ENCODE results near the gene PARP8. TPM values are rescaled to one million over a fixed set of nuclear protein-coding genes. Genes with fewer than 3 reads are reported as not detected.
"Not testable (repeated sequence)": the region's sequence is repeated elsewhere in the genome, so short reads cannot be mapped to it uniquely, and the experiment has no call there.

Gene PARP8
- total RNA-seq, 1 donor from 2014 or later: 13.6 TPM

- no peaks in the 10 kb centered on the region for H3K9me3 Mint-ChIP-seq (ENCODE audit: unreplicated experiment)
- no peaks in the 10 kb centered on the region for H3K36me3 Mint-ChIP-seq (ENCODE audit: low read depth, unreplicated experiment)
Observed at GRCh38 chr5:50799596-50799995, 133.2 kb downstream of the PARP8 start.

GRCh38 chr5:50800410-50800809, 134.0 kb downstream of the PARP8 start:
- Mint-ChIP-seq H3K27ac (ENCODE audit: unreplicated experiment) (no peak overlapping the region), H3K9me3 (ENCODE audit: unreplicated experiment) (no peaks in the 10 kb centered on the region), H3K4me3 (ENCODE audit: unreplicated experiment) (no peak overlapping the region), H3K4me1 (ENCODE audit: unreplicated experiment) (no peaks in the 10 kb centered on the region), H3K27me3 (ENCODE audit: unreplicated experiment) (no peaks in the 10 kb centered on the region), H3K36me3 (ENCODE audit: low read depth, unreplicated experiment) (no peaks in the 10 kb centered on the region)
- TF ChIP-seq CTCF (IDR thresholded peaks at IDR 0.05; ENCODE audit: unreplicated experiment): no peak
- DNase-seq (ENCODE audit: low spot score): no peak

More at GRCh38 chr5:50799596-50799995, 133.2 kb downstream of the PARP8 start:
- Mint-ChIP-seq H3K4me1 (ENCODE audit: unreplicated experiment) (no peaks in the 10 kb centered on the region), H3K27ac (ENCODE audit: unreplicated experiment) (no peak overlapping the region), H3K27me3 (ENCODE audit: unreplicated experiment) (no peaks in the 10 kb centered on the region), H3K4me3 (ENCODE audit: unreplicated experiment) (no peak overlapping the region)
- no peak for TF ChIP-seq CTCF (IDR thresholded peaks at IDR 0.05; ENCODE audit: unreplicated experiment)
- DNase-seq (ENCODE audit: low spot score): no peak

- Mint-ChIP-seq H3K4me3 (ENCODE audit: unreplicated experiment) (no peak overlapping the region), H3K27ac (ENCODE audit: unreplicated experiment) (no peak overlapping the region), H3K27me3 (ENCODE audit: unreplicated experiment) (no peaks in the 10 kb centered on the region), H3K36me3 (ENCODE audit: low read depth, unreplicated experiment) (no peaks in the 10 kb centered on the region), H3K4me1 (ENCODE audit: unreplicated experiment) (peaks cover 3% of the 10 kb centered on the region), H3K9me3 (ENCODE audit: unreplicated experiment) (no peaks in the 10 kb centered on the region)
- no peak for DNase-seq (ENCODE audit: low spot score)
- no peak for TF ChIP-seq CTCF (IDR thresholded peaks at IDR 0.05; ENCODE audit: unreplicated experiment)
Observed at GRCh38 chr5:50807661-50808060, 141.2 kb downstream of the PARP8 start.

GRCh38 chr5:50808406-50808805, 142.0 kb downstream of the PARP8 start:
- Mint-ChIP-seq H3K27me3 (ENCODE audit: unreplicated experiment) (no peaks in the 10 kb centered on the region), H3K27ac (ENCODE audit: unreplicated experiment) (no peak overlapping the region), H3K36me3 (ENCODE audit: low read depth, unreplicated experiment) (no peaks in the 10 kb centered on the region), H3K4me3 (ENCODE audit: unreplicated experiment) (no peak overlapping the region), H3K4me1 (ENCODE audit: unreplicated experiment) (peaks cover 3% of the 10 kb centered on the region), H3K9me3 (ENCODE audit: unreplicated experiment) (no peaks in the 10 kb centered on the region)
- DNase-seq (ENCODE audit: low spot score): no peak
- TF ChIP-seq CTCF (IDR thresholded peaks at IDR 0.05; ENCODE audit: unreplicated experiment): no peak

- H3K27ac Mint-ChIP-seq (ENCODE audit: unreplicated experiment); H3K4me1 Mint-ChIP-seq (ENCODE audit: unreplicated experiment); H3K9me3 Mint-ChIP-seq (ENCODE audit: unreplicated experiment); H3K27me3 Mint-ChIP-seq (ENCODE audit: unreplicated experiment); H3K4me3 Mint-ChIP-seq (ENCODE audit: unreplicated experiment); DNase-seq (ENCODE audit: low spot score); H3K36me3 Mint-ChIP-seq (ENCODE audit: low read depth, unreplicated experiment): not testable (repeated sequence)
Observed at GRCh38 chr5:50811746-50812145, 145.3 kb downstream of the PARP8 start.

- H3K4me1 Mint-ChIP-seq (ENCODE audit: unreplicated experiment): no peaks in the 10 kb centered on the region
- H3K4me3 Mint-ChIP-seq (ENCODE audit: unreplicated experiment): no peak overlapping the region
- H3K27me3 Mint-ChIP-seq (ENCODE audit: unreplicated experiment): peaks cover 2% of the 10 kb centered on the region
- H3K36me3 Mint-ChIP-seq (ENCODE audit: low read depth, unreplicated experiment): no peaks in the 10 kb centered on the region
- TF ChIP-seq CTCF (IDR thresholded peaks at IDR 0.05; ENCODE audit: unreplicated experiment): no peak
- H3K27ac Mint-ChIP-seq (ENCODE audit: unreplicated experiment): no peak overlapping the region
- H3K9me3 Mint-ChIP-seq (ENCODE audit: unreplicated experiment): no peaks in the 10 kb centered on the region
- no peak for DNase-seq (ENCODE audit: low spot score)
Observed at GRCh38 chr5:50813691-50814090, 147.3 kb downstream of the PARP8 start.
